Osteocyte (in vitro differentiated cells): ENCODE data around the gene ARPC4. TPM values are rescaled to one million over a fixed set of nuclear protein-coding genes. Genes with fewer than 3 reads are reported as not detected.

Source experiments
- DNase-seq: peaks from one replicate; pipeline ENCODE4 v3.0.0; 2021; ENCODE audit warnings: mixed read lengths; ENCODE audit not compliant: unreplicated experiment; ENCODE audit errors: extremely low spot score
- H3K27ac Mint-ChIP-seq: one replicate; pipeline ENCODE4 v1.8.0; 2021; ENCODE audit warnings: mild to moderate bottlenecking, mixed read lengths; ENCODE audit not compliant: unreplicated experiment
- H3K27me3 Mint-ChIP-seq: one replicate; pipeline ENCODE4 v1.8.0; 2021; ENCODE audit warnings: mixed read lengths; ENCODE audit not compliant: unreplicated experiment
- H3K36me3 Mint-ChIP-seq: one replicate; pipeline ENCODE4 v1.8.0; 2021; ENCODE audit warnings: mixed read lengths; ENCODE audit not compliant: unreplicated experiment
- H3K4me1 Mint-ChIP-seq: one replicate; pipeline ENCODE4 v1.8.0; 2021; ENCODE audit warnings: mixed read lengths; ENCODE audit not compliant: unreplicated experiment
- H3K4me3 Mint-ChIP-seq: one replicate; pipeline ENCODE4 v1.8.0; 2021; ENCODE audit warnings: mild to moderate bottlenecking, moderate library complexity, mixed read lengths; ENCODE audit not compliant: unreplicated experiment
- H3K9me3 Mint-ChIP-seq: one replicate; pipeline ENCODE4 v1.8.0; 2021; ENCODE audit warnings: mixed read lengths; ENCODE audit not compliant: unreplicated experiment
- total RNA-seq: library from RNA; stranded (reverse); gene quantifications from 2 replicates; pipeline ENCODE4 v1.2.1, GENCODE V29; 2021
- TF ChIP-seq, protein P1 (sequence below): fragments of 200-600 bp; sonication (generic); IDR thresholded peaks from 2 replicates; pipeline ENCODE4 v1.5.0; 2021; ENCODE audit warnings: antibody characterized with exemption, mild to moderate bottlenecking, moderate library complexity

Gene ARPC4
- total RNA-seq, 1 donor from 2014 or later, result 140 TPM

DNA sequence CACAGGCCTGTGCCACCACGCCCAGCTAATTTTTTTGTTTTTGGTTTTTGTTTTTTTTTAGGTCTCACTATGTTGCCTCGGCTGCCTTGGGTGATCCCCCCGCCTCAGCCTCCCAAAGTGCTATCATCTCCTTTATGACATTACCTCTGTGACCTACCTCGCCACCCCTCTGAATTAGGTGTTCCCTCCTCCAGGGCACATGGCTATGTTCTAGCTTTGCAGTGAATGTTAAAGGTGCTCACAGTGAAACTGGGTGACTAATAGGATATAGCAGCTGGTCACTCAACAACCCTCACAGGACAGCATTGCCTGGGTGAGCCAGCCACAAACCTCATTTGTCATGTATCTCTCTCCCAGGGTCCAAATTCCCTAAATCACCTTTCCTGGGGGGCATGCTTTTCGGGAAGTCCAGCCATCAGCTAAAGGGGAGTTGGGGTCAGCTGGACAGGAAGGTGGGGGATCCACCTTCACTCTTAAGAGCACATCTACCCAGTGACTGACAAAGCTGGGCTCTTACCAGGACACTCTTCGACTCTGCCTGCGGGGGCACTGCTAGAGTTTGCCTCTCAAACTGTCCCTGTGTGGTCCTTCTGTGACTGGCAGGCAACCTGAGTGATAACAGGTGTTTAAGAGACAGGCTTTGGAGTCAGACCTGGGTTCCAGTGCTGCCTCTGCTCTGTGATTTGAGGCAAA, 15.6 kb downstream of the ARPC4 start:
- Mint-ChIP-seq H3K36me3 (peaks cover 22% of the 10 kb centered on the region), H3K4me1 (peaks cover 27% of the 10 kb centered on the region), H3K27ac (peak overlapping the region; percentile 99), H3K4me3 (no peak overlapping the region), H3K9me3 (no peaks in the 10 kb centered on the region), H3K27me3 (no peaks in the 10 kb centered on the region)
- TF ChIP-seq, protein P1, sequence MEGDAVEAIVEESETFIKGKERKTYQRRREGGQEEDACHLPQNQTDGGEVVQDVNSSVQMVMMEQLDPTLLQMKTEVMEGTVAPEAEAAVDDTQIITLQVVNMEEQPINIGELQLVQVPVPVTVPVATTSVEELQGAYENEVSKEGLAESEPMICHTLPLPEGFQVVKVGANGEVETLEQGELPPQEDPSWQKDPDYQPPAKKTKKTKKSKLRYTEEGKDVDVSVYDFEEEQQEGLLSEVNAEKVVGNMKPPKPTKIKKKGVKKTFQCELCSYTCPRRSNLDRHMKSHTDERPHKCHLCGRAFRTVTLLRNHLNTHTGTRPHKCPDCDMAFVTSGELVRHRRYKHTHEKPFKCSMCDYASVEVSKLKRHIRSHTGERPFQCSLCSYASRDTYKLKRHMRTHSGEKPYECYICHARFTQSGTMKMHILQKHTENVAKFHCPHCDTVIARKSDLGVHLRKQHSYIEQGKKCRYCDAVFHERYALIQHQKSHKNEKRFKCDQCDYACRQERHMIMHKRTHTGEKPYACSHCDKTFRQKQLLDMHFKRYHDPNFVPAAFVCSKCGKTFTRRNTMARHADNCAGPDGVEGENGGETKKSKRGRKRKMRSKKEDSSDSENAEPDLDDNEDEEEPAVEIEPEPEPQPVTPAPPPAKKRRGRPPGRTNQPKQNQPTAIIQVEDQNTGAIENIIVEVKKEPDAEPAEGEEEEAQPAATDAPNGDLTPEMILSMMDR, result peak; percentile 35
- no peak for DNase-seq

DNA sequence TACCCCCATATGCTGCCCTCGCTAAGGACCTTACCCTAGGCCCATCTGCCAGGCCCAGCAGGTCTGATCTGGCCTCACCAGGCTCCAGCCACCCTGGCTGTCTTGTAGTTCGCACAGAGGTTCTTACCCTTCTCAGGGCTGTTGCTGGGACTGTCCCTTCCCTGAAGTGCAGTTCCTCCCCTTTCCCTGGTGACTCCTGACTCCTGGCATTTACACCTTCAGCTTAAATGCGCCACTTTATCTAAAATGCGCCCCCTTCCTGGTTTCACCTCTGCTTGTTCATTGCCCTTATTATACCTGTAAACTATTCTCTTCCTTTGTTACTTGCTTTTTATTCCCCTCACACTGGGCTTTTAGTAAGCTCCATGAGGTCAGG, 16.3 kb downstream of the ARPC4 start:
- peaks cover 15% of the 10 kb centered on the region for H3K36me3 Mint-ChIP-seq
- no peak for DNase-seq
- no peaks in the 10 kb centered on the region for H3K27me3 Mint-ChIP-seq
- no peaks in the 10 kb centered on the region for H3K9me3 Mint-ChIP-seq
- peak overlapping the region; percentile 99 for H3K27ac Mint-ChIP-seq
- H3K4me3 Mint-ChIP-seq, result peak overlapping the region; percentile 84
- TF ChIP-seq, protein P1, result no peak
- peaks cover 27% of the 10 kb centered on the region for H3K4me1 Mint-ChIP-seq

DNA sequence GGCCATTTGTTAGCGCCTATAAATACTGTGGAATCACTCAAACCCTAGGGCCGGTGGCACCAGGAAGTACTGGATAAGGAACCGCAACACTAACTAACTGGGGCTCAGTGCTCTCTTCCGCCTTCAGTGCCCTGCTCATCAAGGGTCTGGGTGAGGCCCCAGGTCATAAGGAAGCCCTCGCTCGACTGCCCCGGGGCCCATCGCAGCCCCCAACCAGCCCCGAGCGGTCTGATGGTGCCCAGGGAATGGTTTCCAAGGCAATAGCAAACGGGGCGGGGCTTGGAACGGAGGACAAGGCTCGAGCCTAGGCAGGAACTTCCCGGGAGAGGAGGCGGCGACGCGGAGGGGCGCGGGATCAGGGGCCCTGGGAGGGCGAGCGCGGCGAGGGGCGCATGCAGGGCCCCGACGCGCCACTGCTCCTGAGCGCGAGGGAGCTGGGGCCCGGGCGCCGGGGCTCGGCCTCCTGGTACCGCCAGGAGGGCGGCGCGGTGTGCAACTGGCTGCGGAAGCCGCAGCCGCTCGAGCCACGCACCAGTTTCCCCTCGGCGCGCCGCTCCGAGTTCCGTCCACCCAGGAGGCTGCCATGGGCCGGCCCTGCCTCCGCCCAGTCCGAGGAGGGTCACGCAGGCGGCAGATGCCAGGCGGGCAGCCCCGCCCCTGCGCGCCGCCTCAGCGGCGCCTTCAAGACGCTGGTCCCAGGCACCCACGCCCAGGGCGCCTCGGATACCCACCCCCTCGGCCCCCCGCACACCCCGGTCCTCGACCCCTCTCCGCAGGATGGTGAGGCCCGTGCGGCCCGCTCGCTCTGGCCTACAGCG, 16.9 kb downstream of the ARPC4 start, which contains the start of gene TTLL3:
Gene TTLL3, plus strand, starts transcription at position 648 of the 818 bp plus-strand sequence. CDS start 400 bp downstream, outside the sequence.
- Mint-ChIP-seq H3K9me3 (no peaks in the 10 kb centered on the region), H3K4me1 (peaks cover 27% of the 10 kb centered on the region), H3K27ac (peak within 1 kb of the TSS; percentile 99), H3K4me3 (peak within 1 kb of the TSS; percentile 84), H3K36me3 (peaks cover 9% of the 10 kb centered on the region), H3K27me3 (no peaks in the 10 kb centered on the region)
- TF ChIP-seq, protein P1, result no peak
- peak; percentile 89 for DNase-seq

DNA sequence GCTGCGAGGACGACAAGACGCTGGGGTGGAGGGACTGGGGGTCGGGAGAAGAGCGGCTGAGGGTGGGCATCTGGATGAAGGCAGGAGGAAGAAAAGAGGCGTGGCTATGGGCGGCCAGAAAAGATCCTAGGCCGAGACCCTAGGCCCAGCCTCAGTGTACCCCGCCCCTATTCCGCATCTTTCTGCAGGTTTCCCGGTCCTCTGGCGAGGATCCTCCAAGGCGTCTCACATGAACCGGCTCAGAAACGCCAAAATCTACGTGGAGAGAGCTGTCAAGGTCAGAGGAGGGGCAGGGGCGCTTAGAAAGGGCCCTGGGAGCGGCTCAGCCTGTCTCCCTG, 17.5 kb downstream of the ARPC4 start:
- Mint-ChIP-seq H3K36me3 (peaks cover 9% of the 10 kb centered on the region), H3K9me3 (no peaks in the 10 kb centered on the region), H3K4me3 (peak overlapping the region; percentile 70), H3K4me1 (peaks cover 27% of the 10 kb centered on the region), H3K27me3 (no peaks in the 10 kb centered on the region), H3K27ac (peak overlapping the region; percentile 71)
- TF ChIP-seq, protein P1, result no peak
- DNase-seq, result no peak

DNA sequence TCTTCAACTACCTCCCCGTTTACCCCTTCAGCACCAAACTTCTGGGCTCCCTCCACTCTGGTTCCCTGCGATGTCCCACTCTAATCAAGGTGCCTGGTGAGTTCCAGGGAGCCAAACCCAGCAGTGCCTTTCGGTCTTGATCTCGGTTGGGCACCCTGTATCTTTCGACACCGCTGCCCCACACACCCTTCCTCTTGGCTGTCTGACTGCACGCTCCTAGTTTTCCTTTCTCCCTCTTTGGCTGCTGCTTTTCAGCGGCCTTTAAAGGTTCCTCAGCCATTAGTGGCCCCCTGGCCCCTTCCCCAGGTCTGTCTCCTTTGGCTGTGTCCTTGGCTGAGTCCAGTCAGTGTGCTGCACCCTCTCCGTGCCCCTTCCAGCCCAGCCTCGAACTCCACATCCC, 18.0 kb downstream of the ARPC4 start:
- TF ChIP-seq, protein P1, result no peak
- Mint-ChIP-seq H3K4me1 (peaks cover 27% of the 10 kb centered on the region), H3K27ac (peak overlapping the region; percentile 71), H3K27me3 (no peaks in the 10 kb centered on the region), H3K36me3 (peaks cover 7% of the 10 kb centered on the region), H3K9me3 (no peaks in the 10 kb centered on the region), H3K4me3 (peak overlapping the region; percentile 70)
- DNase-seq, result no peak
